IMR-90 (cell line): ENCODE data around the gene VAV1. TPM values are rescaled to one million over a fixed set of nuclear protein-coding genes. Genes with fewer than 3 reads are reported as not detected.

ENCODE experiments used
- ATAC-seq: fragments of 200-7000 bp; cut with Tn5 transposase; 2 replicates; pipeline ENCODE4 v1.9.1; 2020; ENCODE audit warnings: low read depth, mild to moderate bottlenecking, moderate library complexity
- BruUV-seq: library from RNA; stranded (reverse); fragments of 400-500 nt; replicated peaks from 2 replicates; lab custom pipeline; 2021; lab: Mats Ljungman, UMichigan
- CTCF ChIA-PET: fragments of 300-600 bp; formaldehyde crosslinking; extraction: SDS; loops from one replicate; lab custom pipeline; 2021; ENCODE audit warnings: antibody characterized with exemption; lab: Yijun Ruan, JAX
- POLR2A ChIA-PET: fragments of 300-600 bp; sonication (Branson Sonifier 250); formaldehyde crosslinking; loops from one replicate; lab custom pipeline; 2022; ENCODE audit warnings: antibody characterized with exemption; ENCODE audit not compliant: unreplicated experiment; lab: Charles Lee
- DNase-seq: peaks from one replicate; pipeline ENCODE4 v3.0.0; 2013
- H2AFZ ChIP-seq: replicated peaks from 2 replicates; pipeline ENCODE3; 2013; ENCODE audit warnings: low read length, mild to moderate bottlenecking; ENCODE audit not compliant: poor library complexity
- H2AK5ac ChIP-seq: 2 replicates; pipeline ENCODE4 v1.6.1; 2013; ENCODE audit warnings: low read depth, low read length, inconsistent platforms
- H2AK9ac ChIP-seq: replicated peaks from 2 replicates; pipeline ENCODE3; 2013; ENCODE audit warnings: mild to moderate bottlenecking, low read depth, low read length, moderate library complexity; ENCODE audit not compliant: poor library complexity
- H2BK120ac ChIP-seq: 2 replicates; pipeline ENCODE4 v1.6.1; 2013; ENCODE audit warnings: low read depth, low read length, inconsistent platforms
- H2BK15ac ChIP-seq: 3 replicates; pipeline ENCODE4 v1.6.1; 2013; ENCODE audit warnings: low read depth, low read length, inconsistent platforms
- H2BK20ac ChIP-seq: 2 replicates; pipeline ENCODE4 v1.6.1; 2013; ENCODE audit warnings: low read depth, mild to moderate bottlenecking, inconsistent platforms, low read length, moderate library complexity
- H2BK5ac ChIP-seq: 2 replicates; pipeline ENCODE4 v1.6.1; 2013; ENCODE audit warnings: mild to moderate bottlenecking, low read depth, low read length, inconsistent platforms; ENCODE audit not compliant: poor library complexity, severe bottlenecking
- H3K14ac ChIP-seq: replicated peaks from 2 replicates; pipeline ENCODE4 v1.6.1; 2013; ENCODE audit warnings: low read depth, low read length, inconsistent platforms
- H3K18ac ChIP-seq: 2 replicates; pipeline ENCODE4 v1.6.1; 2013; ENCODE audit warnings: low read depth, low read length, control low read depth
- H3K23ac ChIP-seq: 2 replicates; pipeline ENCODE4 v1.6.1; 2013; ENCODE audit warnings: low read depth, low read length, inconsistent platforms
- H3K27ac ChIP-seq: 2 replicates; pipeline ENCODE4 v1.5.1; 2013; ENCODE audit warnings: mild to moderate bottlenecking, control low read depth, low read length; ENCODE audit not compliant: insufficient read depth
- H3K27me3 ChIP-seq: 2 replicates; pipeline ENCODE4 v1.6.1; 2013; ENCODE audit warnings: low read length; ENCODE audit not compliant: control insufficient read depth, insufficient read depth
- H3K36me3 ChIP-seq: 2 replicates; pipeline ENCODE4 v1.6.1; 2013; ENCODE audit warnings: low read length, mixed read lengths; ENCODE audit not compliant: control insufficient read depth, insufficient read depth
- H3K4ac ChIP-seq: 2 replicates; pipeline ENCODE4 v1.6.1; 2013; ENCODE audit warnings: low read depth, low read length, inconsistent platforms
- H3K4me1 ChIP-seq: 2 replicates; pipeline ENCODE4 v1.6.1; 2013; ENCODE audit warnings: low read length, mixed read lengths; ENCODE audit not compliant: control insufficient read depth, insufficient read depth
- H3K4me2 ChIP-seq: 2 replicates; pipeline ENCODE4 v1.6.1; 2013; ENCODE audit warnings: low read depth, mild to moderate bottlenecking, control low read depth, low read length, moderate library complexity
- H3K4me3 ChIP-seq: 2 replicates; pipeline ENCODE4 v1.5.1; 2013; ENCODE audit warnings: low read depth, mild to moderate bottlenecking, control low read depth, low read length, moderate library complexity; ENCODE audit not compliant: insufficient read depth
- H3K56ac ChIP-seq: 2 replicates; pipeline ENCODE4 v1.6.1; 2013; ENCODE audit warnings: low read length, inconsistent platforms; ENCODE audit not compliant: insufficient read depth; ENCODE audit errors: extremely low read depth
- H3K79me1 ChIP-seq, 2 experiments: 2 replicates each; pipeline ENCODE4 v1.6.1; 2013; ENCODE audit warnings: low read length in 2 of 2, inconsistent platforms in 1 of 2, low read depth in 1 of 2
- H3K9ac ChIP-seq: 2 replicates; pipeline ENCODE4 v1.6.1; 2013; ENCODE audit warnings: low read depth, low read length, control low read depth
- H3K9me1 ChIP-seq: 2 replicates; pipeline ENCODE4 v1.6.1; 2013; ENCODE audit warnings: low read length, inconsistent platforms; ENCODE audit not compliant: insufficient read depth
- H3K9me3 ChIP-seq: 2 replicates; pipeline ENCODE4 v1.6.1; 2013; ENCODE audit warnings: low read length; ENCODE audit not compliant: control insufficient read depth, insufficient read depth
- H4K20me1 ChIP-seq: 2 replicates; pipeline ENCODE4 v1.6.1; 2013; ENCODE audit warnings: low read length, inconsistent platforms; ENCODE audit not compliant: insufficient read depth
- H4K5ac ChIP-seq: 2 replicates; pipeline ENCODE4 v1.6.1; 2013; ENCODE audit warnings: mild to moderate bottlenecking, low read depth, low read length, control low read depth
- H4K8ac ChIP-seq, 2 experiments: 2 replicates each; pipeline ENCODE4 v1.6.1; 2013; ENCODE audit warnings: low read depth in 2 of 2, low read length in 2 of 2, control low read depth in 1 of 2, inconsistent platforms in 1 of 2
- H4K91ac ChIP-seq: 2 replicates; pipeline ENCODE4 v1.6.1; 2013; ENCODE audit warnings: low read depth, low read length, inconsistent platforms; ENCODE audit not compliant: insufficient read depth
- BHLHE40 ChIP-seq: fragments of 150-350 bp; IDR thresholded peaks from 2 replicates; pipeline ENCODE4 v1.6.1; 2016; ENCODE audit warnings: mild to moderate bottlenecking, low read depth, low read length
- CEBPB ChIP-seq: IDR thresholded peaks from 2 replicates; pipeline ENCODE4 v1.6.1; 2012; ENCODE audit warnings: low read depth, low read length, improper control_type of control experiment
- CHD1 ChIP-seq: IDR thresholded peaks from 2 replicates; pipeline ENCODE4 v1.6.1; 2012; ENCODE audit warnings: low read depth, low read length, improper control_type of control experiment
- CTCF ChIP-seq: conservative IDR thresholded peaks from 2 replicates; pipeline ENCODE4 v1.5.1; 2012; ENCODE audit warnings: mild to moderate bottlenecking, low read depth, low read length, improper control_type of control experiment
- ELK1 ChIP-seq: fragments of 150-350 bp; IDR thresholded peaks from 2 replicates; pipeline ENCODE4 v1.6.1; 2016; ENCODE audit warnings: low read depth, mild to moderate bottlenecking, low read length, moderate library complexity, borderline replicate concordance
- FOS ChIP-seq: fragments of 150-350 bp; IDR thresholded peaks from 2 replicates; pipeline ENCODE4 v1.6.1; 2016; ENCODE audit warnings: low read depth, low read length
- MAFK ChIP-seq: IDR thresholded peaks from 2 replicates; pipeline ENCODE4 v1.6.1; 2012; ENCODE audit warnings: low read depth, low read length, improper control_type of control experiment
- MAZ ChIP-seq: IDR thresholded peaks from 2 replicates; pipeline ENCODE4 v1.6.1; 2012; ENCODE audit warnings: low read depth, mild to moderate bottlenecking, low read length, improper control_type of control experiment, moderate library complexity, borderline replicate concordance
- MXI1 ChIP-seq: IDR thresholded peaks from 2 replicates; pipeline ENCODE4 v1.6.1; 2012; ENCODE audit warnings: low read depth, mild to moderate bottlenecking, low read length, moderate library complexity, borderline replicate concordance
- NFE2L2 ChIP-seq: fragments of 150-350 bp; IDR thresholded peaks from 2 replicates; pipeline ENCODE4 v1.6.1; 2016; ENCODE audit warnings: low read depth, mild to moderate bottlenecking, low read length
- POLR2A ChIP-seq: IDR thresholded peaks from 2 replicates; pipeline ENCODE4 v1.6.1; 2012; ENCODE audit warnings: mild to moderate bottlenecking, low read depth, low read length
- RAD21 ChIP-seq: IDR thresholded peaks from 2 replicates; pipeline ENCODE4 v1.6.1; 2012; ENCODE audit warnings: low read length, improper control_type of control experiment
- RCOR1 ChIP-seq: IDR thresholded peaks from 2 replicates; pipeline ENCODE4 v1.6.1; 2012; ENCODE audit warnings: mild to moderate bottlenecking, low read length, improper control_type of control experiment; ENCODE audit not compliant: insufficient replicate concordance
- RFX5 ChIP-seq: IDR thresholded peaks from 2 replicates; pipeline ENCODE4 v1.8.0; 2012; ENCODE audit warnings: low read depth, mild to moderate bottlenecking, low read length, moderate library complexity
- SMC3 ChIP-seq: fragments of 150-350 bp; IDR thresholded peaks from 2 replicates; pipeline ENCODE4 v1.6.1; 2016; ENCODE audit warnings: low read depth, mild to moderate bottlenecking, antibody characterized with exemption, low read length, moderate library complexity
- USF2 ChIP-seq: fragments of 150-350 bp; IDR thresholded peaks from 2 replicates; pipeline ENCODE4 v1.6.1; 2017; ENCODE audit warnings: mild to moderate bottlenecking, antibody characterized with exemption, low read length, low read depth
- WGBS, 2 experiments: methylation state at CpG; one replicate each; pipeline versions ENCODE4 v1.1.5 to v1.1.7; 2013; ENCODE audit warnings: missing lambda C conversion rate in 2 of 2; ENCODE audit not compliant: insufficient read length in 1 of 2; ENCODE audit errors: extremely low coverage in 2 of 2; 5-methylcytosine and 5-hydroxymethylcytosine counted together
- dilution Hi-C: fragments of 300-500 bp; cut with HindIII; formaldehyde crosslinking; loops from one replicate; pipeline ENCODE4 v1.14.3; 2018; ENCODE audit warnings: low sequenced_read_pairs; ENCODE audit not compliant: unreplicated experiment
- in situ Hi-C: fragments of 300-500 bp; cut with MboI; formaldehyde crosslinking; loops from 3 replicates; pipeline ENCODE4 v1.14.3; 2019; ENCODE audit warnings: low sequenced_read_pairs, inconsistent platforms, mixed read lengths
- intact Hi-C: fragments of 100-400 bp; cut with micrococcal nuclease; formaldehyde crosslinking; loops from 2 replicates; pipeline ENCODE4 v1.10.0; 2022
- polyA plus RNA-seq, 3 experiments: library from polyadenylated mRNA; depleted of rRNA; stranded (reverse); fragments of >200 nt; gene quantifications; 2 replicates each; pipeline ENCODE4 v1.2.3, GENCODE V29; 2012; ENCODE audit warnings: low replicate concordance in 1 of 3
- total RNA-seq: library from RNA; depleted of rRNA; stranded (reverse); fragments of >200 nt; gene quantifications from 2 replicates; pipeline ENCODE4 v1.2.3, GENCODE V29; 2012

VAV1 gene
- total and polyA plus RNA-seq, 2 of the 4 experiments (the other 2 are of a cell fraction), result not detected

GRCh38 chr19:6728346-6728745 is 44.2 kb upstream of the VAV1 start:
- no peak overlapping the region for H3K9ac ChIP-seq
- in situ Hi-C loops, result no loop called here

More at GRCh38 chr19:6728346-6728745, 44.2 kb upstream of the VAV1 start:
- H4K5ac ChIP-seq, result no peak overlapping the region
- no peak overlapping the region for H2BK5ac ChIP-seq
- ChIA-PET CTCF (no interaction called here), POLR2A (no interaction called here)
- no peak overlapping the region for H2BK15ac ChIP-seq
- dilution Hi-C loops (no loop called here), intact Hi-C loops (no loop called here)
- no peak overlapping the region for H3K14ac ChIP-seq
- ATAC-seq (no peak), DNase-seq (no peak)
- H3K4me1 ChIP-seq, result no peaks in the 10 kb centered on the region
- no TSS peak for BruUV-seq
- H3K4me2 ChIP-seq, result no peak overlapping the region
- no peak overlapping the region for H3K4ac ChIP-seq
- H2AFZ ChIP-seq, result no peak overlapping the region
- H4K91ac ChIP-seq, result no peak overlapping the region
- TF ChIP-seq CEBPB (no peak), CHD1 (no peak), CTCF (no peak), MAFK (no peak), RFX5 (no peak), RAD21 (no peak), SMC3 (no peak), USF2 (no peak), BHLHE40 (no peak), MAZ (no peak), MXI1 (no peak), ELK1 (no peak), RCOR1 (no peak), POLR2A (no peak), NFE2L2 (no peak), FOS (no peak)
- no peaks in the 10 kb centered on the region for H3K9me3 ChIP-seq
- no peaks in the 10 kb centered on the region for H3K79me1 ChIP-seq
- no peak overlapping the region for H3K4me3 ChIP-seq
- H3K9me1 ChIP-seq, result no peaks in the 10 kb centered on the region; the same call in 1 of the 2 replicates
- no peak overlapping the region for H3K23ac ChIP-seq
- no peak overlapping the region for H3K18ac ChIP-seq
- 61% methylated on average over 5 of the region's 8 CpGs; no CpG with 5 or more reads in 1 of the 2 experiments for WGBS, 2 experiments
- H2AK5ac ChIP-seq, result no peak overlapping the region
- H2BK120ac ChIP-seq, result no peak overlapping the region
- no peak overlapping the region for H2AK9ac ChIP-seq
- no peak overlapping the region for H3K56ac ChIP-seq
- no peak overlapping the region for H2BK20ac ChIP-seq
- H4K8ac ChIP-seq, result no peak overlapping the region
- H3K36me3 ChIP-seq, result peaks cover 11% of the 10 kb centered on the region; the same call in 1 of the 2 replicates
- no peaks in the 10 kb centered on the region for H3K27me3 ChIP-seq
- no peaks in the 10 kb centered on the region for H4K20me1 ChIP-seq
- H3K27ac ChIP-seq, result no peak overlapping the region
